HL-60 (cell line): ENCODE data around the gene YTHDF1.

ENCODE experiments used
- GABPA ChIP-seq: IDR thresholded peaks from 2 replicates; pipeline ENCODE4 v1.6.1; 2012; ENCODE audit warnings: low read depth
- POLR2AphosphoS5 ChIP-seq: IDR thresholded peaks from 2 replicates; pipeline ENCODE4 v1.6.1; 2012; ENCODE audit warnings: low read depth
- SPI1 ChIP-seq: IDR thresholded peaks from 2 replicates; pipeline ENCODE4 v1.6.1; 2012; ENCODE audit warnings: low read depth, mild to moderate bottlenecking, borderline replicate concordance
- TF ChIP-seq, protein P1 (sequence below): IDR thresholded peaks from one replicate; pipeline ENCODE4 v1.5.1; 2011; ENCODE audit warnings: low read length, control low read depth, inconsistent platforms; ENCODE audit not compliant: insufficient read depth
- TF ChIP-seq, protein P2 (sequence below): IDR thresholded peaks from 2 replicates; pipeline ENCODE4 v1.6.1; 2012; ENCODE audit warnings: low read depth; ENCODE audit not compliant: insufficient replicate concordance

DNA sequence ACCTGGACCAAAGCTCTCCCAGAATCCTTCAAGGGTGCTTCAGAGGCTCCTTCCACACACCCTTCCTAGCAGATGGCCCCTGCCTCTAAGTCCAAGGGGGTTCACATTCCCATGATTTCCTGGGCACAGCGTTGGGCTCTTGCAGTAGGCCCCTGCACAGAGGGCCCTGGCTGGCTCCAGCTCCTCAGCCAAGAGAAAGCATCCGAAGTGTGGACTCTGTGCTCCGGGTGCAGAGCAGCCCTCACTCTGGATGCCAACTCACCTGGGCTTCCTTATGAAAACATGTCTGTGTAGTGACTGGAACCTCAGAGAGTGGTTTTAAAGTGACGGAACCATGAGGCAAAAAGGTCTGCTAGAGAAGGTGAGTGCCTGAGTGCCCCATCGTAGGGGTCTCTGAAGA is 11.6 kb downstream of the YTHDF1 start:
- TF ChIP-seq, protein P1, sequence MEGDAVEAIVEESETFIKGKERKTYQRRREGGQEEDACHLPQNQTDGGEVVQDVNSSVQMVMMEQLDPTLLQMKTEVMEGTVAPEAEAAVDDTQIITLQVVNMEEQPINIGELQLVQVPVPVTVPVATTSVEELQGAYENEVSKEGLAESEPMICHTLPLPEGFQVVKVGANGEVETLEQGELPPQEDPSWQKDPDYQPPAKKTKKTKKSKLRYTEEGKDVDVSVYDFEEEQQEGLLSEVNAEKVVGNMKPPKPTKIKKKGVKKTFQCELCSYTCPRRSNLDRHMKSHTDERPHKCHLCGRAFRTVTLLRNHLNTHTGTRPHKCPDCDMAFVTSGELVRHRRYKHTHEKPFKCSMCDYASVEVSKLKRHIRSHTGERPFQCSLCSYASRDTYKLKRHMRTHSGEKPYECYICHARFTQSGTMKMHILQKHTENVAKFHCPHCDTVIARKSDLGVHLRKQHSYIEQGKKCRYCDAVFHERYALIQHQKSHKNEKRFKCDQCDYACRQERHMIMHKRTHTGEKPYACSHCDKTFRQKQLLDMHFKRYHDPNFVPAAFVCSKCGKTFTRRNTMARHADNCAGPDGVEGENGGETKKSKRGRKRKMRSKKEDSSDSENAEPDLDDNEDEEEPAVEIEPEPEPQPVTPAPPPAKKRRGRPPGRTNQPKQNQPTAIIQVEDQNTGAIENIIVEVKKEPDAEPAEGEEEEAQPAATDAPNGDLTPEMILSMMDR, result no peak
- TF ChIP-seq, protein P2, sequence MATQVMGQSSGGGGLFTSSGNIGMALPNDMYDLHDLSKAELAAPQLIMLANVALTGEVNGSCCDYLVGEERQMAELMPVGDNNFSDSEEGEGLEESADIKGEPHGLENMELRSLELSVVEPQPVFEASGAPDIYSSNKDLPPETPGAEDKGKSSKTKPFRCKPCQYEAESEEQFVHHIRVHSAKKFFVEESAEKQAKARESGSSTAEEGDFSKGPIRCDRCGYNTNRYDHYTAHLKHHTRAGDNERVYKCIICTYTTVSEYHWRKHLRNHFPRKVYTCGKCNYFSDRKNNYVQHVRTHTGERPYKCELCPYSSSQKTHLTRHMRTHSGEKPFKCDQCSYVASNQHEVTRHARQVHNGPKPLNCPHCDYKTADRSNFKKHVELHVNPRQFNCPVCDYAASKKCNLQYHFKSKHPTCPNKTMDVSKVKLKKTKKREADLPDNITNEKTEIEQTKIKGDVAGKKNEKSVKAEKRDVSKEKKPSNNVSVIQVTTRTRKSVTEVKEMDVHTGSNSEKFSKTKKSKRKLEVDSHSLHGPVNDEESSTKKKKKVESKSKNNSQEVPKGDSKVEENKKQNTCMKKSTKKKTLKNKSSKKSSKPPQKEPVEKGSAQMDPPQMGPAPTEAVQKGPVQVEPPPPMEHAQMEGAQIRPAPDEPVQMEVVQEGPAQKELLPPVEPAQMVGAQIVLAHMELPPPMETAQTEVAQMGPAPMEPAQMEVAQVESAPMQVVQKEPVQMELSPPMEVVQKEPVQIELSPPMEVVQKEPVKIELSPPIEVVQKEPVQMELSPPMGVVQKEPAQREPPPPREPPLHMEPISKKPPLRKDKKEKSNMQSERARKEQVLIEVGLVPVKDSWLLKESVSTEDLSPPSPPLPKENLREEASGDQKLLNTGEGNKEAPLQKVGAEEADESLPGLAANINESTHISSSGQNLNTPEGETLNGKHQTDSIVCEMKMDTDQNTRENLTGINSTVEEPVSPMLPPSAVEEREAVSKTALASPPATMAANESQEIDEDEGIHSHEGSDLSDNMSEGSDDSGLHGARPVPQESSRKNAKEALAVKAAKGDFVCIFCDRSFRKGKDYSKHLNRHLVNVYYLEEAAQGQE, result no peak
- TF ChIP-seq GABPA (no peak), POLR2AphosphoS5 (no peak), SPI1 (no peak)
